DOHH2 (cell line): ENCODE data around the gene PRKAR1B.

Source experiments
- H3F3A ChIP-seq: fragments of 200-600 bp; sonication (generic), shearing (Covaris generic); 2 replicates; pipeline ENCODE4 v1.6.0; 2016; ENCODE audit warnings: antibody characterized with exemption, mild to moderate bottlenecking; ENCODE audit not compliant: control insufficient read depth, insufficient read depth
- H3K27ac ChIP-seq: fragments of 200-600 bp; sonication (generic); 2 replicates; pipeline ENCODE4 v1.5.1; 2014; ENCODE audit warnings: low read depth, mild to moderate bottlenecking, low read length, moderate library complexity
- H3K27me3 ChIP-seq: fragments of 200-600 bp; sonication (generic); 2 replicates; pipeline ENCODE4 v1.6.1; 2014; ENCODE audit warnings: mild to moderate bottlenecking, low read length, mixed read lengths; ENCODE audit not compliant: control insufficient read depth
- H3K36me3 ChIP-seq: fragments of 200-600 bp; sonication (generic); 2 replicates; pipeline ENCODE4 v1.6.1; 2014; ENCODE audit warnings: mild to moderate bottlenecking, low read length, moderate library complexity, mixed read lengths; ENCODE audit not compliant: control insufficient read depth
- H3K4me1 ChIP-seq: fragments of 200-600 bp; sonication (generic); 2 replicates; pipeline ENCODE4 v1.6.1; 2014; ENCODE audit warnings: mild to moderate bottlenecking, low read length, mixed read lengths; ENCODE audit not compliant: control insufficient read depth
- H3K4me2 ChIP-seq: fragments of 200-600 bp; sonication (generic); 2 replicates; pipeline ENCODE4 v1.6.0; 2014; ENCODE audit warnings: mild to moderate bottlenecking, low read length, moderate library complexity
- H3K4me3 ChIP-seq: fragments of 200-600 bp; sonication (generic); 2 replicates; pipeline ENCODE4 v1.5.1; 2014; ENCODE audit warnings: mild to moderate bottlenecking, low read length, mixed read lengths
- H3K79me2 ChIP-seq: fragments of 200-600 bp; sonication (generic); 2 replicates; pipeline ENCODE4 v1.6.1; 2014; ENCODE audit warnings: mild to moderate bottlenecking, low read length, mixed read lengths; ENCODE audit not compliant: control insufficient read depth
- H3K9me2 ChIP-seq: fragments of 200-600 bp; sonication (generic); replicated peaks from 2 replicates; pipeline ENCODE4 v1.6.1; 2014; ENCODE audit warnings: mild to moderate bottlenecking, low read length, mixed read lengths; ENCODE audit not compliant: control insufficient read depth
- H3K9me3 ChIP-seq: fragments of 200-600 bp; sonication (generic); 2 replicates; pipeline ENCODE4 v1.6.1; 2014; ENCODE audit warnings: antibody characterized with exemption, low read length, mixed read lengths; ENCODE audit not compliant: control insufficient read depth, insufficient read depth
- H4K20me1 ChIP-seq: fragments of 200-600 bp; sonication (generic); 2 replicates; pipeline ENCODE4 v1.6.0; 2014; ENCODE audit warnings: low read depth, mild to moderate bottlenecking, antibody characterized with exemption, low read length, moderate library complexity; ENCODE audit not compliant: control insufficient read depth, insufficient read depth
- CTCF ChIP-seq: fragments of 200-600 bp; sonication (generic); IDR thresholded peaks from one replicate; pipeline ENCODE4 v1.5.1; 2014; ENCODE audit warnings: antibody characterized with exemption, mild to moderate bottlenecking, low read depth, low read length; ENCODE audit not compliant: poor library complexity, severe bottlenecking
- EZH2phosphoT487 ChIP-seq: fragments of 200-600 bp; sonication (generic); IDR thresholded peaks from 2 replicates; pipeline ENCODE4 v1.6.1; 2017; ENCODE audit warnings: borderline replicate concordance, mild to moderate bottlenecking, antibody characterized with exemption, low read length, moderate library complexity, mixed read lengths

The PRKAR1B gene

GRCh38 chr7:768881-769504 lies 41.9 kb upstream of the PRKAR1B start:
- no peaks in the 10 kb centered on the region for H3K9me2 ChIP-seq
- no peak overlapping the region for H3K4me2 ChIP-seq
- peaks cover 53% of the 10 kb centered on the region for H3K36me3 ChIP-seq
- no peaks in the 10 kb centered on the region for H4K20me1 ChIP-seq
- no peak overlapping the region for H3K27ac ChIP-seq
- H3K9me3 ChIP-seq: no peaks in the 10 kb centered on the region
- no peaks in the 10 kb centered on the region for H3F3A ChIP-seq
- no peaks in the 10 kb centered on the region for H3K27me3 ChIP-seq
- no peaks in the 10 kb centered on the region for H3K4me1 ChIP-seq
- TF ChIP-seq EZH2phosphoT487 (no peak), CTCF (no peak)
- H3K4me3 ChIP-seq: no peak overlapping the region
- no peaks in the 10 kb centered on the region for H3K79me2 ChIP-seq

GRCh38 chr7:767941-768731 lies 41.1 kb upstream of the PRKAR1B start:
- Histone ChIP-seq H3K9me2 (no peaks in the 10 kb centered on the region), H3K4me2 (no peak overlapping the region), H3K4me3 (no peak overlapping the region), H3K79me2 (no peaks in the 10 kb centered on the region), H3F3A (no peaks in the 10 kb centered on the region), H3K9me3 (no peaks in the 10 kb centered on the region), H3K27me3 (no peaks in the 10 kb centered on the region), H3K36me3 (peaks cover 56% of the 10 kb centered on the region), H3K27ac (no peak overlapping the region), H4K20me1 (no peaks in the 10 kb centered on the region), H3K4me1 (no peaks in the 10 kb centered on the region)
- no peak for TF ChIP-seq EZH2phosphoT487
- no peak for TF ChIP-seq CTCF

- H3K4me3 ChIP-seq: no peak overlapping the region
- no peaks in the 10 kb centered on the region for H3F3A ChIP-seq
- no peak for TF ChIP-seq EZH2phosphoT487
- TF ChIP-seq CTCF: no peak
- no peaks in the 10 kb centered on the region for H3K4me1 ChIP-seq
- H3K9me2 ChIP-seq: no peaks in the 10 kb centered on the region
- no peak overlapping the region for H3K27ac ChIP-seq
- no peak overlapping the region for H3K4me2 ChIP-seq
- no peaks in the 10 kb centered on the region for H3K79me2 ChIP-seq
- no peaks in the 10 kb centered on the region for H4K20me1 ChIP-seq
- H3K27me3 ChIP-seq: no peaks in the 10 kb centered on the region
- no peaks in the 10 kb centered on the region for H3K9me3 ChIP-seq
- H3K36me3 ChIP-seq: peaks cover 59% of the 10 kb centered on the region
Measured at GRCh38 chr7:767580-767940, 40.5 kb upstream of the PRKAR1B start.
